ENCODE data around the gene DUSP7.

DNA sequence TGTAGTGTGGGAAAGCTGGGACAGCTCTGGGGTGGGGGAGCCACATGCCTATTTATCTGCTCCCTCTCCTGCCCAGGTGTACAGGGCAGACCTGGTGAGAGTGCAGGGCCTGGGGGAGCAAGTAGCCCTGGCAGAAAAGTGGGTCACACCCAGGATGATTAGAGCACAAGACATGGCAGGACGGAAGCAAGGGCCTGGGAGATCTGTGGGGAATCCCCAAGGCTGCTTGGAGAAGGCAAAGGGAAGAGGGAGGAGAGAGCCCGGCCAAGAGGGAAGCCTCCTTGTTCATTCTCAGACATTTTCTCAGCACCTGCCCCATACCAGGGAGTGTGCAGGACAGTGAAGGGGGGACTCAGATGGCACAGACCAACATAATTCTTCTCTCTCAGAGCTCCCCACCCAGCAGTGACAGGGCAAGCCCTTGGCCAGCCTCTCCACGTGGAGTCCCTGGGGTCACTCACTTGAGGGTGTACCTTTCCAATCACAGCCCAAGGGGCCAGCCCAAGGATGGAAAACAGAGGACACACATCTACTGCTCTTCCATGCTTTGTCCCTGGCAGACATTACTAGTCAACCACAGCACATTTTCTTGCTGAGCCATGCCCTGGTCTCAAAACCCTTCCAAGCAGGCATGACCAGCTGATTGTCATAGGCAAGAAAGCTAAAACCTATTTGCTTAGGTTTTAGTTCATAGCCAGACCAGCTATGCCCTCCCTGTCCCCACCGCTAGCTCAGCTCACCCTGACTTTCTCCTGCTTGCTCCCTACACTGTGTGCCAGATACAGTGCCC, 4.9 kb upstream of the DUSP7 start:
- TF ChIP-seq EZH2phosphoT487 (IDR thresholded peaks at IDR 0.05; ENCODE audit: borderline replicate concordance, low read length) (no peak), CTCF (IDR thresholded peaks at IDR 0.05; ENCODE audit: low read depth, low read length, poor library complexity, severe bottlenecking) (no peak)
